Endothelial cell of umbilical vein (primary cell): ENCODE results near the gene CD300LD. TPM values are rescaled to one million over a fixed set of nuclear protein-coding genes. Genes with fewer than 3 reads are reported as not detected.

ENCODE experiments used
- BruUV-seq: library from RNA; stranded (reverse); fragments of 400-500 nt; replicated peaks from 2 replicates; lab custom pipeline; 2021; lab: Mats Ljungman, UMichigan
- CTCF ChIA-PET: fragments of 300-600, 350-600 bp; sonication (Branson Sonifier 250); formaldehyde crosslinking; loops from one replicate; lab custom pipeline; 2021; ENCODE audit warnings: antibody characterized with exemption, inconsistent platforms; lab: Charles Lee
- POLR2A ChIA-PET: fragments of 300-600, 350-600 bp; sonication (Branson Sonifier 250); formaldehyde crosslinking; loops from one replicate; lab custom pipeline; 2021; ENCODE audit warnings: antibody characterized with exemption, inconsistent platforms; lab: Charles Lee
- DNase-seq: peaks from one replicate; pipeline ENCODE4 v3.0.0-alpha.2; 2011; ENCODE audit warnings: low read depth, low spot score
- FAIRE-seq: peaks from 2 replicates; lab custom pipeline; 2011; peaks lifted over from hg19 to GRCh38; lab: Jason Lieb, UNC
- H2AFZ ChIP-seq: 2 replicates; pipeline ENCODE4 v1.6.0; 2012; ENCODE audit warnings: low read depth, low read length, control low read depth, inconsistent platforms
- H3K27ac ChIP-seq: 2 replicates; pipeline ENCODE4 v1.5.1; 2011; ENCODE audit warnings: low read depth, mild to moderate bottlenecking, control low read depth, low read length, moderate library complexity; ENCODE audit not compliant: insufficient read depth
- H3K27me3 ChIP-seq, 2 experiments: 2 replicates each; pipeline versions ENCODE4 v1.6.0 to v1.6.1; 2011; ENCODE audit warnings: low read length in 2 of 2, mixed read lengths in 1 of 2; ENCODE audit not compliant: control insufficient read depth in 2 of 2, insufficient read depth in 2 of 2
- H3K36me3 ChIP-seq, 2 experiments: 2 replicates in 1 of 2; 3 replicates in 1 of 2; pipeline ENCODE4 v1.5.1; 2011; ENCODE audit warnings: low read length in 2 of 2, mild to moderate bottlenecking in 1 of 2, moderate library complexity in 1 of 2; ENCODE audit not compliant: control insufficient read depth in 2 of 2, insufficient read depth in 2 of 2; ENCODE audit errors: extremely low read depth in 1 of 2
- H3K4me1 ChIP-seq: 3 replicates; pipeline ENCODE4 v1.5.1; 2011; ENCODE audit warnings: mild to moderate bottlenecking, low read length; ENCODE audit not compliant: control insufficient read depth, insufficient read depth; ENCODE audit errors: extremely low read depth
- H3K4me2 ChIP-seq: 2 replicates; pipeline ENCODE4 v1.6.1; 2011; ENCODE audit warnings: low read length, control low read depth, mixed read lengths; ENCODE audit not compliant: insufficient read depth
- H3K4me3 ChIP-seq, 3 experiments: fragments of 200-600 bp in 1 of 3; sonication (generic), shearing (Covaris generic) in 1 of 3; replicated peaks in 1 of 3; 2 replicates each; pipeline ENCODE4 v1.5.1; 2011 to 2016; ENCODE audit warnings: control low read depth in 3 of 3, low read length in 3 of 3, mild to moderate bottlenecking in 2 of 3, inconsistent platforms in 1 of 3, low read depth in 1 of 3, moderate library complexity in 1 of 3; ENCODE audit not compliant: insufficient read depth in 1 of 3
- H3K79me2 ChIP-seq: 2 replicates; pipeline ENCODE4 v1.6.0; 2012; ENCODE audit warnings: low read length, inconsistent platforms; ENCODE audit not compliant: control insufficient read depth, insufficient read depth
- H3K9ac ChIP-seq: replicated peaks from 2 replicates; pipeline ENCODE3; 2011; ENCODE audit warnings: low read length, control low read depth; ENCODE audit not compliant: insufficient read depth; ENCODE audit errors: extremely low read depth
- H3K9me1 ChIP-seq: replicated peaks from 3 replicates; pipeline ENCODE4 v1.6.0; 2011; ENCODE audit warnings: mild to moderate bottlenecking, low read length; ENCODE audit not compliant: control insufficient read depth, insufficient read depth; ENCODE audit errors: extremely low read depth
- H3K9me3 ChIP-seq: replicated peaks from 2 replicates; pipeline ENCODE4 v1.5.1; 2012; ENCODE audit warnings: low read length, inconsistent platforms; ENCODE audit not compliant: control insufficient read depth, insufficient read depth
- H4K20me1 ChIP-seq: replicated peaks from 2 replicates; pipeline ENCODE3; 2011; ENCODE audit warnings: mild to moderate bottlenecking, low read length; ENCODE audit not compliant: control insufficient read depth, insufficient read depth; ENCODE audit errors: extremely low read depth
- CTCF ChIP-seq, 2 donors: IDR thresholded peaks; 1 replicate in 1 of 2; 2 replicates in 1 of 2; pipeline ENCODE4 v1.5.1; 2011; ENCODE audit warnings: low read length in 2 of 2, mild to moderate bottlenecking in 2 of 2, moderate library complexity in 2 of 2, control low read depth in 1 of 2, inconsistent platforms in 1 of 2, low read depth in 1 of 2; ENCODE audit not compliant: insufficient read depth in 1 of 2; ENCODE audit errors: extremely low read depth in 1 of 2
- EZH2 ChIP-seq: IDR thresholded peaks from 2 replicates; pipeline ENCODE4 v1.6.1; 2012; ENCODE audit warnings: borderline replicate concordance, low read depth, mild to moderate bottlenecking, moderate library complexity, low read length, inconsistent platforms; ENCODE audit not compliant: severe bottlenecking
- FOS ChIP-seq: IDR thresholded peaks from 2 replicates; pipeline ENCODE4 v1.6.1; 2011; ENCODE audit warnings: mild to moderate bottlenecking, low read length, moderate library complexity, borderline replicate concordance; ENCODE audit not compliant: insufficient read depth
- GATA2 ChIP-seq: IDR thresholded peaks from 2 replicates; pipeline ENCODE4 v1.7.0; 2011; ENCODE audit warnings: low read depth, mild to moderate bottlenecking, moderate library complexity, mixed read lengths, low read length; ENCODE audit not compliant: insufficient read length, insufficient read depth
- JUN ChIP-seq: IDR thresholded peaks from 2 replicates; pipeline ENCODE4 v1.6.1; 2011; ENCODE audit warnings: borderline replicate concordance, low read depth; ENCODE audit not compliant: insufficient read length, insufficient read depth
- MAX ChIP-seq: IDR thresholded peaks from 2 replicates; pipeline ENCODE4 v1.6.1; 2011; ENCODE audit not compliant: insufficient read depth, insufficient read length
- POLR2A ChIP-seq: IDR thresholded peaks from 2 replicates; pipeline ENCODE4 v1.6.1; 2012; ENCODE audit warnings: low read depth, mild to moderate bottlenecking, control low read depth, low read length
- dilution Hi-C: fragments of 300-500 bp; cut with MboI; formaldehyde crosslinking; loops from one replicate; pipeline ENCODE4 v1.15.0; 2019; ENCODE audit warnings: low sequenced_read_pairs; ENCODE audit not compliant: extremely low pct_ligation_motif_present
- intact Hi-C: fragments of 100-400 bp; cut with micrococcal nuclease; formaldehyde crosslinking; loops from one replicate; pipeline ENCODE4 v1.10.0; 2022
- polyA plus RNA-seq, 4 experiments: library from polyadenylated mRNA; depleted of rRNA in 3 of 4; stranded (reverse) in 3 of 4; unstranded in 1 of 4; fragments of >200 nt; gene quantifications; 2 replicates each; pipeline versions ENCODE4 v1.2.1 to v1.2.3, GENCODE V29; 2011 to 2012; ENCODE audit warnings: missing spikeins in 1 of 4
- total RNA-seq: library from RNA; stranded (reverse); gene quantifications from 2 replicates; pipeline ENCODE4 v1.2.3, GENCODE V29; 2021

CD300LD gene
- total and polyA plus RNA-seq, 2 donors (not counting 3 experiments of a cell fraction or from before 2014, with no cell fraction given): not detected

- POLR2A ChIA-PET: no interaction called here
- H3K79me2 ChIP-seq: no peaks in the 10 kb centered on the region
- no peak overlapping the region for H3K4me2 ChIP-seq
- no peaks in the 10 kb centered on the region for H3K27me3 ChIP-seq
- no peak for DNase-seq
- no peak overlapping the region for H3K4me3 ChIP-seq
- intact Hi-C loops: no loop called here
- no peak for FAIRE-seq
- no peak overlapping the region for H2AFZ ChIP-seq
- dilution Hi-C loops: no loop called here
- peaks cover 2% of the 10 kb centered on the region for H3K9me3 ChIP-seq
- no peak overlapping the region for H3K9ac ChIP-seq
- H3K27ac ChIP-seq: no peak overlapping the region
- CTCF ChIA-PET: no interaction called here
- no peaks in the 10 kb centered on the region for H4K20me1 ChIP-seq
- BruUV-seq: no TSS peak
- no peaks in the 10 kb centered on the region for H3K36me3 ChIP-seq
- H3K9me1 ChIP-seq: no peaks in the 10 kb centered on the region
- H3K4me1 ChIP-seq: no peaks in the 10 kb centered on the region
- TF ChIP-seq FOS (no peak), MAX (no peak), JUN (no peak), EZH2 (no peak), POLR2A (no peak), CTCF (IDR thresholded peaks at IDR 0.05; ENCODE audit: extremely low read depth in 1 of 2, insufficient read depth in 1 of 2, low read depth in 1 of 2, low read length in 2 of 2) (no peak), GATA2 (no peak)
Observed at GRCh38 chr17:74584292-74585060, 7.6 kb downstream of the CD300LD start.
